ENCODE results near the gene POLR3F.
"Not testable (repeated sequence)": the region's sequence is repeated elsewhere in the genome, so short reads cannot be mapped to it uniquely, and the experiment has no call there.

Gene POLR3F

GRCh38 chr20:18523066-18523465, 55.9 kb downstream of the POLR3F start:
- Histone ChIP-seq H3K4me3 (ENCODE audit: low read depth in 1 of 2, low read length in 2 of 2) (no peak overlapping the region), H4K20me1 (ENCODE audit: insufficient read depth, low read length) (peaks cover 7% of the 10 kb centered on the region; the same call in 1 of the 2 replicates), H3K79me2 (ENCODE audit: insufficient read depth, low read length) (peaks cover 4% of the 10 kb centered on the region; the same call in 1 of the 2 replicates), H3K4me1 (ENCODE audit: insufficient read depth, low read length) (no peaks in the 10 kb centered on the region), H3K27ac (ENCODE audit: low read length) (no peak overlapping the region), H3K27me3 (ENCODE audit: insufficient read depth, low read length, poor library complexity) (no peaks in the 10 kb centered on the region), H3K4me2 (ENCODE audit: insufficient read depth, low read length) (no peak overlapping the region), H3K9ac (ENCODE audit: low read depth, low read length) (no peak overlapping the region), H3K36me3 (ENCODE audit: insufficient read depth, low read length) (peaks cover 60% of the 10 kb centered on the region), H2AFZ (ENCODE audit: low read depth, low read length) (no peak overlapping the region), H3K9me3 (ENCODE audit: insufficient read depth, low read length, severe bottlenecking) (no peaks in the 10 kb centered on the region)
- no peak for ATAC-seq (ENCODE audit: insufficient read depth, low read depth)
- no peak for DNase-seq
- no peak for TF ChIP-seq CTCF (IDR thresholded peaks at IDR 0.05; ENCODE audit: borderline replicate concordance, extremely low read depth, low read length, poor library complexity, severe bottlenecking)
- TF ChIP-seq EZH2 (IDR thresholded peaks at IDR 0.05; ENCODE audit: borderline replicate concordance, low read depth, low read length, severe bottlenecking), result no peak

DNA sequence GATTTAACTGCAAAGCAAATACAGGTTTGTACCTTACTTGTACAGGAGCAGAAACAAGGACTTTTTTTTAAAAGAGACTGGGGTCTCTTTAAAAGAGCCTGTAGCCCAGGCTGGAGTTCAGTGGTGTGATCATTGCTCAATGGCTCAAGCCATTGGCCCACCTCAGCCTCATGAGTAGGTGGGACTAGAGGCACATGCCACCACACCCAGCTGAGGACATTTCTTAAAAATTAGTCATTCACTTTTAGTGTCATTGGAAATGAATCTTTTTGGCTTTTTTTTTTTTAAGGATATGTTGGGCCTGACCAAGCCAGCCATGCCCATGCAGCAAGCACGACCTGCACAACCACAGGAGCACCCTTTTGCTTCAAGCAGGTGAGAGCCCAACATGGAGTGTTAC, 57.5 kb downstream of the POLR3F start:
- Histone ChIP-seq H3K36me3 (ENCODE audit: insufficient read depth, low read length) (peaks cover 66% of the 10 kb centered on the region), H4K20me1 (ENCODE audit: insufficient read depth, low read length) (0 out of 2 replicates have a peak, but pooled peaks cover under 1% of the 10 kb centered on the region)
- DNase-seq, result no peak

GRCh38 chr20:18526761-18527160, 59.6 kb downstream of the POLR3F start:
- H3K36me3 ChIP-seq (ENCODE audit: insufficient read depth, low read length), result peaks cover 78% of the 10 kb centered on the region

More for the DNA sequence above, 57.5 kb downstream of the POLR3F start:
- no peaks in the 10 kb centered on the region for H3K79me2 ChIP-seq (ENCODE audit: insufficient read depth, low read length)
- H3K9ac ChIP-seq (ENCODE audit: low read depth, low read length), result no peak overlapping the region
- H3K4me1 ChIP-seq (ENCODE audit: insufficient read depth, low read length), result no peaks in the 10 kb centered on the region
- H3K27me3 ChIP-seq (ENCODE audit: insufficient read depth, low read length, poor library complexity), result no peaks in the 10 kb centered on the region
- no peak for TF ChIP-seq EZH2 (IDR thresholded peaks at IDR 0.05; ENCODE audit: borderline replicate concordance, low read depth, low read length, severe bottlenecking)
- no peak for TF ChIP-seq CTCF (IDR thresholded peaks at IDR 0.05; ENCODE audit: borderline replicate concordance, extremely low read depth, low read length, poor library complexity, severe bottlenecking)
- no peak overlapping the region for H2AFZ ChIP-seq (ENCODE audit: low read depth, low read length)
- no peak for ATAC-seq (ENCODE audit: insufficient read depth, low read depth)
- H3K4me3 ChIP-seq (ENCODE audit: low read depth in 1 of 2, low read length in 2 of 2), result no peak overlapping the region
- H3K27ac ChIP-seq (ENCODE audit: low read length), result no peak overlapping the region
- no peak overlapping the region for H3K4me2 ChIP-seq (ENCODE audit: insufficient read depth, low read length)
- H3K9me3 ChIP-seq (ENCODE audit: insufficient read depth, low read length, severe bottlenecking), result no peaks in the 10 kb centered on the region

DNA sequence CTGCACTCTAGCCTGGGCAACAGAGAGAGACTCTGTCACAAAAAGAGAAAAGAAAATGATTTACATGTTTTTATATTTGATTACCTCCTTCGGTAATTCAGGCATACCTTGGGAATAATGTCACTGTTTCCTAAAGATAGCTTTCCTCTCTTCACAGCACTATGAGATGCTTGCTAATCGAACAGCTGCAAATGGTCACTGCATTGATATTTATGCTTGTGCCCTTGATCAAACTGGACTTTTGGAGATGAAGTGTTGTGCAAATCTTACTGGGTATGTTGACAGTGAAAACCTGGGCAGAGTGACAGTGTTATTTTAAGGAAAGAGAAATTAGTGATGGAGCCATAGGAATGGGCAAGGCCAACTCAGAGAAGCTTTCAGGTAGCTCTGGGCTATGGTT, 60.1 kb downstream of the POLR3F start:
- H3K27ac ChIP-seq (ENCODE audit: low read length), result no peak overlapping the region
- H3K9me3 ChIP-seq (ENCODE audit: insufficient read depth, low read length, severe bottlenecking), result no peaks in the 10 kb centered on the region
- no peaks in the 10 kb centered on the region for H3K4me1 ChIP-seq (ENCODE audit: insufficient read depth, low read length)
- H3K27me3 ChIP-seq (ENCODE audit: insufficient read depth, low read length, poor library complexity), result no peaks in the 10 kb centered on the region
- DNase-seq (no peak), ATAC-seq (ENCODE audit: insufficient read depth, low read depth) (no peak)
- H3K9ac ChIP-seq (ENCODE audit: low read depth, low read length), result no peak overlapping the region
- H3K36me3 ChIP-seq (ENCODE audit: insufficient read depth, low read length), result peaks cover 80% of the 10 kb centered on the region
- no peak overlapping the region for H3K4me2 ChIP-seq (ENCODE audit: insufficient read depth, low read length)
- H4K20me1 ChIP-seq (ENCODE audit: insufficient read depth, low read length), result no peaks in the 10 kb centered on the region
- H3K4me3 ChIP-seq (ENCODE audit: low read depth in 1 of 2, low read length in 2 of 2), result no peak overlapping the region
- H2AFZ ChIP-seq (ENCODE audit: low read depth, low read length), result no peak overlapping the region
- H3K79me2 ChIP-seq (ENCODE audit: insufficient read depth, low read length), result no peaks in the 10 kb centered on the region
- no peak for TF ChIP-seq EZH2 (IDR thresholded peaks at IDR 0.05; ENCODE audit: borderline replicate concordance, low read depth, low read length, severe bottlenecking)
- no peak for TF ChIP-seq CTCF (IDR thresholded peaks at IDR 0.05; ENCODE audit: borderline replicate concordance, extremely low read depth, low read length, poor library complexity, severe bottlenecking)

More at GRCh38 chr20:18526761-18527160, 59.6 kb downstream of the POLR3F start:
- H3K4me2 ChIP-seq (ENCODE audit: insufficient read depth, low read length); H3K27me3 ChIP-seq (ENCODE audit: insufficient read depth, low read length, poor library complexity); H3K27ac ChIP-seq (ENCODE audit: low read length); H3K9ac ChIP-seq (ENCODE audit: low read depth, low read length); H3K4me3 ChIP-seq (ENCODE audit: low read depth in 1 of 2, low read length in 2 of 2); H3K79me2 ChIP-seq (ENCODE audit: insufficient read depth, low read length); H2AFZ ChIP-seq (ENCODE audit: low read depth, low read length); DNase-seq; H3K4me1 ChIP-seq (ENCODE audit: insufficient read depth, low read length); H3K9me3 ChIP-seq (ENCODE audit: insufficient read depth, low read length, severe bottlenecking); ATAC-seq (ENCODE audit: insufficient read depth, low read depth); H4K20me1 ChIP-seq (ENCODE audit: insufficient read depth, low read length): not testable (repeated sequence)

Data from DND-41 (cell line).